H1 (cell line): ENCODE data around the gene UBE2H. TPM values are rescaled to one million over a fixed set of nuclear protein-coding genes. Genes with fewer than 3 reads are reported as not detected.

ENCODE experiments used
- CTCF ChIA-PET: fragments of 300-600 bp; sonication (Branson Sonifier 250); formaldehyde crosslinking; loops from one replicate; lab custom pipeline; 2021; ENCODE audit not compliant: partially characterized antibody; lab: Charles Lee
- POLR2A ChIA-PET: fragments of 300-600 bp; sonication (Branson Sonifier 250); formaldehyde crosslinking; loops from one replicate; lab custom pipeline; 2021; ENCODE audit warnings: inconsistent platforms; ENCODE audit not compliant: partially characterized antibody; lab: Charles Lee
- DNase-seq, 2 experiments: peaks; one replicate each; pipeline versions ENCODE4 v3.0.0 to v3.0.0-alpha.2; 2010 to 2022; ENCODE audit warnings: low spot score in 2 of 2, low read depth in 1 of 2, mixed read lengths in 1 of 2
- FAIRE-seq: peaks from 2 replicates; lab custom pipeline; 2011; peaks lifted over from hg19 to GRCh38; lab: Jason Lieb, UNC
- H2AFZ ChIP-seq: 2 replicates; pipeline ENCODE4 v1.8.1; 2012; ENCODE audit warnings: low read length, inconsistent platforms
- H2AK5ac ChIP-seq: 2 replicates; pipeline ENCODE4 v1.6.1; 2013; ENCODE audit warnings: low read depth, low read length
- H2BK120ac ChIP-seq: replicated peaks from 2 replicates; pipeline ENCODE3; 2013; ENCODE audit warnings: low read depth, low read length, inconsistent platforms
- H2BK12ac ChIP-seq: 2 replicates; pipeline ENCODE4 v1.6.1; 2013; ENCODE audit warnings: low read depth, low read length
- H2BK15ac ChIP-seq: 2 replicates; pipeline ENCODE4 v1.6.1; 2013; ENCODE audit warnings: low read length
- H2BK20ac ChIP-seq: 2 replicates; pipeline ENCODE4 v1.6.1; 2013; ENCODE audit warnings: low read length
- H2BK5ac ChIP-seq: 2 replicates; pipeline ENCODE4 v1.6.1; 2013; ENCODE audit warnings: low read depth, low read length
- H3K14ac ChIP-seq: 2 replicates; pipeline ENCODE4 v1.6.1; 2013; ENCODE audit warnings: inconsistent platforms; ENCODE audit not compliant: insufficient read length
- H3K18ac ChIP-seq: 2 replicates; pipeline ENCODE4 v1.6.1; 2013; ENCODE audit warnings: low read length; ENCODE audit errors: extremely low read depth
- H3K23ac ChIP-seq: 2 replicates; pipeline ENCODE4 v1.6.1; 2013; ENCODE audit warnings: inconsistent platforms; ENCODE audit not compliant: insufficient read length
- H3K23me2 ChIP-seq: 2 replicates; pipeline ENCODE4 v1.6.1; 2013; ENCODE audit warnings: low read depth, low read length
- H3K27ac ChIP-seq: 2 replicates; pipeline ENCODE4 v1.6.1; 2011; ENCODE audit warnings: low read depth, low read length, inconsistent platforms
- H3K27me3 ChIP-seq, 4 experiments: replicated peaks in 1 of 4; 1 replicate in 1 of 4; 2 replicates in 3 of 4; pipeline versions ENCODE4 v1.6.1 to v1.8.1; 2011 to 2013; ENCODE audit warnings: low read length in 3 of 4, mild to moderate bottlenecking in 3 of 4, inconsistent platforms in 2 of 4, mixed read lengths in 2 of 4, moderate library complexity in 1 of 4; ENCODE audit not compliant: control insufficient read depth in 3 of 4, insufficient read depth in 3 of 4; ENCODE audit errors: extremely low read depth in 1 of 4
- H3K36me3 ChIP-seq, 4 experiments: 2 replicates each; pipeline versions ENCODE4 v1.6.1 to v1.8.1; 2011 to 2013; ENCODE audit warnings: mild to moderate bottlenecking in 4 of 4, low read length in 3 of 4, moderate library complexity in 2 of 4, control low read depth in 1 of 4, inconsistent platforms in 1 of 4; ENCODE audit not compliant: insufficient read depth in 4 of 4, control insufficient read depth in 2 of 4
- H3K4ac ChIP-seq: replicated peaks from 2 replicates; pipeline ENCODE3; 2013; ENCODE audit warnings: low read length, low read depth, mixed read lengths, inconsistent platforms; ENCODE audit not compliant: insufficient read length
- H3K4me1 ChIP-seq, 4 experiments: replicated peaks in 1 of 4; 1 replicate in 1 of 4; 2 replicates in 3 of 4; pipeline versions ENCODE4 v1.6.1 to v1.8.1; 2011 to 2013; ENCODE audit warnings: low read length in 3 of 4, inconsistent platforms in 2 of 4, mixed read lengths in 1 of 4; ENCODE audit not compliant: insufficient read depth in 4 of 4, control insufficient read depth in 3 of 4
- H3K4me2 ChIP-seq, 2 experiments: 2 replicates each; pipeline versions ENCODE4 v1.6.1 to v1.8.1; 2011 to 2013; ENCODE audit warnings: low read depth in 2 of 2, low read length in 2 of 2, control low read depth in 1 of 2, inconsistent platforms in 1 of 2, mild to moderate bottlenecking in 1 of 2; ENCODE audit not compliant: insufficient read depth in 1 of 2
- H3K4me3 ChIP-seq, 4 experiments: fragments of 200-600, 300-600 bp in 1 of 4; sonication (generic), shearing (Covaris generic), sonication (Bioruptor Twin) in 1 of 4; 2 replicates each; pipeline versions ENCODE4 v1.5.1 to v1.8.1; 2011 to 2016; ENCODE audit warnings: low read length in 4 of 4, low read depth in 3 of 4, control low read depth in 2 of 4, inconsistent platforms in 2 of 4, mild to moderate bottlenecking in 2 of 4, mixed read lengths in 1 of 4, moderate library complexity in 1 of 4; ENCODE audit not compliant: insufficient read depth in 2 of 4; ENCODE audit errors: extremely low read depth in 1 of 4
- H3K56ac ChIP-seq: replicated peaks from 2 replicates; pipeline ENCODE3; 2013; ENCODE audit warnings: low read depth, mild to moderate bottlenecking, mixed read lengths, low read length, inconsistent platforms; ENCODE audit not compliant: insufficient read length
- H3K79me1 ChIP-seq: 2 replicates; pipeline ENCODE4 v1.6.1; 2013; ENCODE audit warnings: low read depth, low read length, control low read depth
- H3K79me2 ChIP-seq, 2 experiments: 2 replicates each; pipeline versions ENCODE4 v1.6.1 to v1.8.1; 2012 to 2013; ENCODE audit warnings: low read length in 2 of 2, mild to moderate bottlenecking in 2 of 2, inconsistent platforms in 1 of 2; ENCODE audit not compliant: insufficient read depth in 2 of 2, control insufficient read depth in 1 of 2
- H3K9ac ChIP-seq, 4 experiments: replicated peaks in 1 of 4; 1 replicate in 1 of 4; 2 replicates in 3 of 4; pipeline versions ENCODE4 v1.6.1 to v1.8.1; 2011 to 2013; ENCODE audit warnings: low read depth in 3 of 4, low read length in 3 of 4, control low read depth in 2 of 4, mild to moderate bottlenecking in 2 of 4, moderate library complexity in 2 of 4, inconsistent platforms in 1 of 4; ENCODE audit errors: extremely low read depth in 1 of 4
- H3K9me3 ChIP-seq, 2 experiments: 2 replicates each; pipeline versions ENCODE4 v1.6.1 to v1.8.1; 2012 to 2013; ENCODE audit warnings: mild to moderate bottlenecking in 2 of 2, moderate library complexity in 2 of 2, control low read depth in 1 of 2, inconsistent platforms in 1 of 2, low read depth in 1 of 2, low read length in 1 of 2, mixed read lengths in 1 of 2; ENCODE audit not compliant: insufficient read depth in 2 of 2
- H4K20me1 ChIP-seq, 2 experiments: replicated peaks in 1 of 2; 2 replicates each; pipeline versions ENCODE3 to v1.8.1; 2011 to 2013; ENCODE audit warnings: inconsistent platforms in 2 of 2, low read length in 2 of 2, mild to moderate bottlenecking in 1 of 2; ENCODE audit not compliant: insufficient read depth in 2 of 2, control insufficient read depth in 1 of 2
- H4K5ac ChIP-seq: 2 replicates; pipeline ENCODE4 v1.6.1; 2013; ENCODE audit warnings: low read length, low read depth, mixed read lengths, inconsistent platforms; ENCODE audit not compliant: insufficient read length
- H4K8ac ChIP-seq: 2 replicates; pipeline ENCODE4 v1.8.0; 2013; ENCODE audit warnings: mild to moderate bottlenecking, moderate library complexity, low read length, inconsistent platforms; ENCODE audit not compliant: insufficient read depth; ENCODE audit errors: extremely low read depth
- H4K91ac ChIP-seq: replicated peaks from 2 replicates; pipeline ENCODE3; 2013; ENCODE audit warnings: low read length, mixed read lengths, inconsistent platforms; ENCODE audit not compliant: insufficient read length
- BRCA1 ChIP-seq: IDR thresholded peaks from 2 replicates; pipeline ENCODE4 v1.6.1; 2012; ENCODE audit warnings: low read depth, low read length, improper control_type of control experiment
- CREB1 ChIP-seq: IDR thresholded peaks from 2 replicates; pipeline ENCODE4 v1.6.1; 2012; ENCODE audit warnings: inconsistent platforms
- CTBP2 ChIP-seq: IDR thresholded peaks from 2 replicates; pipeline ENCODE4 v1.7.0; 2011; ENCODE audit warnings: borderline replicate concordance, mild to moderate bottlenecking, moderate library complexity, mixed read lengths, low read length; ENCODE audit not compliant: insufficient read depth, insufficient read length
- FOSL1 ChIP-seq: IDR thresholded peaks from 2 replicates; pipeline ENCODE4 v1.6.1; 2011; ENCODE audit warnings: mild to moderate bottlenecking, low read depth, low read length, moderate library complexity; ENCODE audit not compliant: insufficient read depth
- HDAC6 ChIP-seq: IDR thresholded peaks from one replicate; pipeline ENCODE4 v1.7.1; 2012; ENCODE audit warnings: low read depth, mild to moderate bottlenecking, inconsistent platforms, low read length, moderate library complexity
- KDM1A ChIP-seq: fragments of 200-600, 300-600 bp; sonication (generic); IDR thresholded peaks from 2 replicates; pipeline ENCODE4 v1.7.1; 2016; ENCODE audit warnings: mild to moderate bottlenecking, low read length, borderline replicate concordance
- KDM4A ChIP-seq: IDR thresholded peaks from one replicate; pipeline ENCODE4 v1.7.1; 2012; ENCODE audit warnings: low read depth, mild to moderate bottlenecking, moderate library complexity, low read length, inconsistent platforms; ENCODE audit not compliant: severe bottlenecking
- MAFK ChIP-seq: IDR thresholded peaks from 2 replicates; pipeline ENCODE4 v1.6.1; 2012; ENCODE audit warnings: low read depth, mild to moderate bottlenecking, improper control_type of control experiment, low read length
- PHF8 ChIP-seq: fragments of 200-600 bp; sonication (generic); conservative IDR thresholded peaks from 2 replicates; pipeline ENCODE4 v1.7.1; 2012; ENCODE audit warnings: low read depth, mild to moderate bottlenecking, inconsistent platforms, low read length, moderate library complexity
- RNF2 ChIP-seq: fragments of 200-900, 300-1000 bp; sonication (generic); IDR thresholded peaks from 2 replicates; pipeline ENCODE4 v1.7.1; 2016; ENCODE audit warnings: borderline replicate concordance, low read depth, mild to moderate bottlenecking, antibody characterized with exemption, low read length; ENCODE audit not compliant: poor library complexity, severe bottlenecking; ENCODE audit errors: missing control alignments
- SAP30 ChIP-seq: fragments of 300-600 bp; sonication (generic); IDR thresholded peaks from 2 replicates; pipeline ENCODE4 v1.7.1; 2012; ENCODE audit warnings: low read length, moderate library complexity, mild to moderate bottlenecking, inconsistent platforms; ENCODE audit not compliant: insufficient read depth, insufficient replicate concordance
- SIRT6 ChIP-seq: IDR thresholded peaks from one replicate; pipeline ENCODE4 v1.7.1; 2012; ENCODE audit warnings: low read length, inconsistent platforms
- SIX5 ChIP-seq: IDR thresholded peaks from 2 replicates; pipeline ENCODE4 v1.6.1; 2011; ENCODE audit warnings: mild to moderate bottlenecking, low read depth, low read length
- SP2 ChIP-seq: IDR thresholded peaks from 2 replicates; pipeline ENCODE4 v1.6.1; 2012; ENCODE audit warnings: mild to moderate bottlenecking, low read length, inconsistent platforms
- SP4 ChIP-seq: IDR thresholded peaks from 2 replicates; pipeline ENCODE4 v1.6.1; 2012; ENCODE audit warnings: low read length, inconsistent platforms
- WGBS, 2 experiments: shearing (Covaris generic) in 1 of 2; methylation state at CpG; one replicate each; pipeline versions ENCODE4 v1.1.6 to v1.1.7; 2013 to 2015; ENCODE audit warnings: low lambda C conversion rate in 2 of 2, mixed read lengths in 2 of 2, inconsistent platforms in 1 of 2, low coverage in 1 of 2, missing lambda C conversion rate in 1 of 2; ENCODE audit not compliant: insufficient replicate concordance in 2 of 2, insufficient coverage in 1 of 2, insufficient read length in 1 of 2; ENCODE audit errors: extremely low coverage in 1 of 2, missing lambda C conversion rate in 1 of 2; 5-methylcytosine and 5-hydroxymethylcytosine counted together
- polyA plus RNA-seq, 7 experiments: library from polyadenylated mRNA; depleted of rRNA in 3 of 7; stranded (reverse) in 5 of 7; unstranded in 2 of 7; fragments of >200 nt in 5 of 7; fragments of 200-250 nt in 2 of 7; gene quantifications; 1 replicate in 5 of 7; 2 replicates in 1 of 7; 4 replicates in 1 of 7; pipeline versions ENCODE4 v1.2.1 to v1.2.3, GENCODE V29; 2011 to 2013; ENCODE audit warnings: missing spikeins in 2 of 7, mixed read lengths in 2 of 7
- total RNA-seq: library from RNA; stranded (reverse); fragmentation: NEBNext Ultra II Directional; extraction: Animal tissue kit (Norgen Biotek cat#: 25700); gene quantifications from 2 replicates; pipeline ENCODE4 v1.2.1, GENCODE V29; 2021

Gene UBE2H
- total and polyA plus RNA-seq, 2 of the 8 experiments (the other 6 are each of a cell fraction or from before 2014, with no cell fraction given) = 30.6 to 62.2 TPM

- WGBS, 2 experiments = 87% methylated on average over 4 of the region's 4 CpGs; no CpG with 5 or more reads in 1 of the 2 experiments
- H2BK20ac ChIP-seq = no peak overlapping the region
- no peak overlapping the region for H2BK15ac ChIP-seq
- no peak overlapping the region for H3K4me3 ChIP-seq
- no peak overlapping the region for H4K8ac ChIP-seq
- H3K23ac ChIP-seq = no peak overlapping the region
- no peak for FAIRE-seq
- no peak for DNase-seq
- H3K79me1 ChIP-seq = no peaks in the 10 kb centered on the region
- H3K56ac ChIP-seq = no peak overlapping the region
- no peak overlapping the region for H3K27ac ChIP-seq
- peaks cover 0 to 16% (median 0%) of the 10 kb centered on the region in 4 experiments; a peak in 4 of 8 replicates for H3K36me3 ChIP-seq
- H4K91ac ChIP-seq = no peak overlapping the region
- ChIA-PET CTCF (no interaction called here), POLR2A (no interaction called here)
- no peak overlapping the region for H2AK5ac ChIP-seq
- H3K27me3 ChIP-seq = no peaks in the 10 kb centered on the region
- H3K18ac ChIP-seq = no peak overlapping the region
- no peaks in the 10 kb centered on the region for H4K20me1 ChIP-seq
- H3K79me2 ChIP-seq = peaks cover 0 to 19% of the 10 kb centered on the region in 2 experiments; a peak in 2 of 4 replicates
- no peak overlapping the region for H2BK12ac ChIP-seq
- H3K9ac ChIP-seq = no peak overlapping the region
- no peak overlapping the region for H2AFZ ChIP-seq
- no peak overlapping the region for H4K5ac ChIP-seq
- peaks cover 0 to 17% (median 6%) of the 10 kb centered on the region in 4 experiments; a peak in 5 of 7 replicates for H3K4me1 ChIP-seq
- no peak overlapping the region for H2BK5ac ChIP-seq
- no peak overlapping the region for H2BK120ac ChIP-seq
- no peaks in the 10 kb centered on the region for H3K9me3 ChIP-seq
- H3K4me2 ChIP-seq = no peak overlapping the region
- H3K4ac ChIP-seq = no peak overlapping the region
- no peak overlapping the region for H3K14ac ChIP-seq
- no peaks in the 10 kb centered on the region for H3K23me2 ChIP-seq
- TF ChIP-seq PHF8 (no peak), SIRT6 (no peak), CTBP2 (no peak), KDM1A (no peak), KDM4A (no peak), FOSL1 (no peak), RNF2 (no peak), SP2 (no peak), HDAC6 (no peak), BRCA1 (no peak), CREB1 (no peak), SP4 (no peak), MAFK (no peak), SAP30 (no peak), SIX5 (no peak)
Measured at GRCh38 chr7:129874722-129875121, 78.0 kb downstream of the UBE2H start.
